Measurements from ENCODE around the gene CDS1.
"Not testable (repeated sequence)": the region's sequence is repeated elsewhere in the genome, so short reads cannot be mapped to it uniquely, and the experiment has no call there.

Gene CDS1

DNA sequence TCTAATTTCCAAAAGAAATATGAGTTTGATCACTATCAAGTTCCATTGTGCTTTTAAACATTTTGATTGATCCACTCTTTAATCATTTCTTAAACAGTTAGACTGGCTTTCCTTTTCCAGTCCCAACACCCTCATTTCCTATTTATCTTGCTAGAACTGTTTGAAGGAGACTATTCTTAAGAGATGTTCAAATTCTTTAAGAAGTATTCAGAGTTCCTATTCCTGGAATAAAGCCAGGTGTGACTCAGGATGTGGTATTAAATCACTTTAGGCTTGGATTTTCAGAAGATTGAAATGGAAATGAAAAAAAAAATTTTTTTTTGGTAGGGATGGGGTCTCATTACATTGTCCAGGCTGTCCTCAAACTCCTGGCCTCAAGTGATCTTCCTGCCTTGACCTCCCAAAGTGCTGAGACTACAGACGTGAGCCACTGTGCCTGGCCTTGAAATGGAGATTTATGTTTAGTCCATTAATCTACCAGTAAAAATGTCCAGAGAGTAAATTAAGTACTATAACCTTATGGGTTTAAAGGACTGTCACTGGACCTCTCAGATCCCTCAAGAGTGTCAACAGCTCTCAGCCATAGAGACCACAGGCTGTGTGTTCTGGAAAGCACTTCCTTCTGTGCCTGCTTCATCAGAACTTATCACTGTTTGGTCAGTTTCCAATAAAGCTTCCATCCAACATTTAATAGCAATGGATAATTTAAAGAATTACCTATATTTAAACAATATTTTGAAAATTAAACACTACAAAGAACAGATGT is 90.7 kb downstream of the CDS1 start:
- peak; percentile 72 for DNase-seq (ENCODE audit: low read depth)

- DNase-seq (ENCODE audit: low read depth), result no peak
Observed at GRCh38 chr4:84677093-84677492, 94.2 kb downstream of the CDS1 start.

DNA sequence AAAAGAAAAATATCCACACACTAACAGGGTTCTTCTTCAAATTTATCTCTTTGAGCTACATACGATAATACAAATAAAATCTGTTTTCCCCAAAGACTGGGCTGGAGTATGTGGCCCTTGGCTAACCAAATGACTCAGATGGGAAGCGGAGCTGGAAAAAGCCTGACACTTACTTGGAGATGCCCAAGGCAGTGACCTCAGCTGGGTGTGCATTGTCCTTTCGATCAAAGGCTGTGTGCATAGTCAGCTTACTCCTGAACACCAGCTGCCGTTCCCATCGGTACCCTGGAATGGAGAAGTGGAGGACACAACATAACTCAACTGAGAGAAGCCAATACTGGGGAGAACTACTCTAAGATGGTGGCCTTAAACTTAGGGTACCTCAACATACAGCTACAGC is 95.1 kb downstream of the CDS1 start:
- DNase-seq (ENCODE audit: low read depth), result no peak

- DNase-seq (ENCODE audit: low read depth), result no peak
Observed at GRCh38 chr4:84678976-84679744, 96.2 kb downstream of the CDS1 start.

DNA sequence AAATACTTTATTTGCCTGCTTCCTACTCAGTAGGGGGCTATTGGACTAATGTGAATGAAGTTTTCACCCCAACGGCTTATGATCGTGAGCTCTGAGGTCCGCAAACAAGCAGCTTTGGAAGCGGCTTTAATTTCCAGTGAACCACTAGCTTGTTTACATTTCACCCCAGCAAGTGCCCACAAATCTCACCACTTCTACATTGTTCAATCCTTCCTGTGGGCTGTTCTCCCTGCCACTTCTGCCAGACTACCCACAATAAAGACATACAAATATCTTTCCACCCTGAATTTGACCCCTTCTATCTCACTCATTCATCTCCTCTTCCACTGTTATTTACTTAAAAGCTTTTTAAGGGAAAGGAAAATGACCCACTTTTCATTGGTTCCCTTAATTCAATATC is 98.0 kb downstream of the CDS1 start:
- DNase-seq (ENCODE audit: low read depth), result no peak

GRCh38 chr4:84681486-84682274 is 98.8 kb downstream of the CDS1 start:
- peak; percentile 50 for DNase-seq (ENCODE audit: low read depth)

DNA sequence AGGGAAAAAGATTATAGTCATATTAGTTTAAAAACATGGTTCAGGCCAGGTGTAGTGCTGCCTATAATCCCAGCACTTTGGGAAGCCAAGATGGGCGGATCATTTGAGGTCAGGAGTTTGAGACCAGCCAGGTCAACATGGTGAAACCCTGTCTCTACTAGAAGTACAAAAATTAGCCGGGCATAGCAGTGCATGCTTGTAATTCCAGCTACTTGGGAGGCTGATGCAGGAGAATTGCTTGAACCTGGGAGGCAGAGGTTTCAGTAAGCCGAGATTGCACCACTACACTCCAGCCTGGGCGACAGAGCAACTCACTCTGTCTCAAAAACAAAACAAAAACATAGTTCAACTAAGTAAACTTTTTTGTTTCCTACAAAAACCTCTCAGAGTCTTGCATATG is 99.7 kb downstream of the CDS1 start:
- DNase-seq (ENCODE audit: low read depth), result not testable (repeated sequence)

DNA sequence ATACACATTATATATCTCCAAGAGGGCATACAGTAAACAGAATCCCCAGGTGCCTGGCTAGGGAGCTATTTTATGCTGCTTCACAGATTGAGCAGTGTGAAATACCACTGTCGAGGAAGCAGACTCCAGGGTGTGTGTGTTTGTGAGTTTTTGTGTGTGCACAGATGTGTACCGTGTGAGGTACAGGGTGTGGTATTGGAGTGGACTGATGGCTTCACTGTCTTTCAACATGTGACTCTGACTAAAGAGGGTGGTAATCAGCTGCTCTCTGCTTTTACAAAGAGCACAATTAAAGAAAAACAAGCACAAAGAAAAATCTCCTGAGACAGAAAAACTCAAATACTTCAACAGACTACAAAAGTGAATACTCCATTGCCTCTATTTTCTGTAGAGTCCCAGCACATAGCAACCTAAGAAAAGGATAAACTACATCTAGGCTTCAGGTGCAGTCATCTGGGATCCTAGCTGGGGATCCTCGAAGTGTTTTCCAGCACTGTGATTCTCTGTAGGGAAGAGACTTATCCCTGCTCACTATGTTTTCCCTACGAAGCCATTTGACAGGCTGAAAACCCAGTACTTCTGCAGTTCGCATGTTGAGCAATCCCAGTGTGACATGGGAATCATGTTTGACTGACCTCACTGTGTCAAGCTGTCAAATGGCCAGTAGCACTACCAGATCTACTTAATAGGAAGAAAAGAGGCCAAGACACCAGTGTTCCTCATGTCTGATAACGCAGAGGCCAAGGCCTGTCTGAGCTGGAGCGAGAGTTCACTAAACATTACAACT is 100.3 kb downstream of the CDS1 start:
- DNase-seq (ENCODE audit: low read depth), result no peak

GRCh38 chr4:84684361-84684760 is 101.4 kb downstream of the CDS1 start:
- no peak for DNase-seq (ENCODE audit: low read depth)

DNA sequence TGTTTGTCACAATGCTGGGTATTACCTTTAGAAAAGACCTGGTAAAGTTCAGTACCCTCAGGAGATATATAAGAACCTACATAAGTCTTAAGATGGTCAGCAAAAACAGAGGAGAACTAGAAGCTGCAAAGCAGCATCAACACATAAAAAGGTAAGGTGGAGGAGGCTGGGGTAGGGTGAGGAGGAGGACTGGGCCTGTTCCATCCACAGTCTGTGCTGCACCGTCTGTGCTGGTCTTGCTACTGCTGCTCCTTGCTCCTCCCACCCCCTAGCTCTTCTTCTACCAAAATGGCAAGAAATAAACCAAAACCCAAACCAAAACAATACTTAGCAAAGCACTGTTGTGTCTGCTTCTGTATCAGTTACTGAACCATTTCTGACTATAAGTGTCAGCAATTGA is 102.2 kb downstream of the CDS1 start:
- no peak for DNase-seq (ENCODE audit: low read depth)

DNA sequence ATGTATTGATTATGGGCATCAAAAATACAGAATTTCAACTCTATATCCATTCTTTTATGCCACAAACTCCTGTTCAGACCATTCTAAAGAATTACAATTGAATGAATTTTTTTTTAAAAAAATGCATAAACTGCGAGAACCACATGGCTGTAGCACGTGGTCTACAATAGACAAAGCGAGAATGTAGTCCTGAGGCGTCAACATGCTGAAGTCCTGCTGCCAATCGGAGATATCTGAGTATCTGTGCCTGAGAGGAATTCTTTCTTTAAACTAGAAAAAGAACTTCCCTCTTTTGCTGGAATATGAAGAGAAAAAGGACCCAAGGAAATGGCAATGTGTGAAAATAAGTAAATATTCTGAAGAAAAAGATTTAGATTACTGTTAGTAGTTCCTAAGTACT is 105.7 kb downstream of the CDS1 start:
- no peak for DNase-seq (ENCODE audit: low read depth)

DNA sequence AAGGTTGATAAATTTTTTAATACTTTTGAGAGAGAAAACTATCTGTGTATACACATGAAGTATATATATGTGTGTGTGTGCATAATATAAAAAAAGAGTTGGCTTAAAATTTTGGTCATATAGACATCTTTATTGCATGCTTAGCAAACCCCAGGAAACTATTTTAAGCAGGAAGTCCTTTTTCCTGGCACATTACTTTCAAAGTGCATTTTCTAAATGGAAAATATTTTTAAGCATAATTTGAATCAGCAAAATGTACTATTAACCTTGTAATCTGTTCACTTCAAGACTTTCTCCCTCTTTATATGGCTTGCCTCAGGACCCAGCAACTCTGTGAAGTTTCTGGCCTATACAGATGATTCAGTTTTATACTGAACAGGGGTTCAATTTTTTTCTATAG is 106.3 kb downstream of the CDS1 start:
- no peak for DNase-seq (ENCODE audit: low read depth)

DNA sequence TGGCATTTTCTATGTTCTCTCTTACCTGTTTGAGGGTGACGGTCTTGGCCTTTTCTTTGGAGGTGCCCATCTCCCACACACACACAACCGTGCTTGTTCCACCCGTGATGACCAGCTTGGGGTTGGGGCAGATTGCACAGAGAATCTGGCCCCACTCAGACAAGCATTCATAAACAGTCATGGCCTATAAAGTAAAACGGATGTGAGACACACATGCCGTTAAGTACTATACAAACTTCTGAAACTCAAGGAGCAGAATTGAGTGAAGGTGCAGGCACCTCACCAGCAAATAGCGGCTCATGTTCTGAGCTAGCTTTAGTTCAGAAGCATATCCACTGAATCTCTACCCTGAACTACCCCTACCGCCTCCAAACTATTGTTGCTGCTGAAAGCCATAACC is 107.6 kb downstream of the CDS1 start:
- no peak for DNase-seq (ENCODE audit: low read depth)

DNA sequence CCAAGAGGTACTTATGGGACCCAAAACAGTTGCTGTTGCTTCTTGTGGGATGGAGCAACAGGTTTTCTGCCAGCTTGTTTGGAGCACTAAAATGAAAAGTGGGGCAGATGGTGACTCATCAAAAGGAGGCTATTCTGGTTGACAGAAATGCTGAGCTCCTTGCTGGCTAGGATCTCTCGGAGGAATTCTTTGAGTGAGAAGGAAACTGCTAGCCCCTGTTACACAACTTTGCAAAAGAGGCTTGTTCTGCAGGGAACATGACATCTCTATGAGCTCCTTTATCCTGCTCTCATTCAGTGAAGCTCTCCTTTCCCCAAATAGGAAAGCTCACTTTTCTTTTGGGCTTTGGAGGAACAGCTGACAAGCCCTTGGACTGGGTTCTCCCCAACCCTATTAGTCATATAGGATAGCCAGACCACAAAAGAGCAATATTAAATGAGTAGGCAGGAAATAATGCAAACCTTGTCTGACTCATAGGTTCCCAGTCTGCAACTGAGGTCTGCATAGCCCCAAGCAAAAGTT is 108.3 kb downstream of the CDS1 start:
- peak; percentile 87 for DNase-seq (ENCODE audit: low read depth)

DNA sequence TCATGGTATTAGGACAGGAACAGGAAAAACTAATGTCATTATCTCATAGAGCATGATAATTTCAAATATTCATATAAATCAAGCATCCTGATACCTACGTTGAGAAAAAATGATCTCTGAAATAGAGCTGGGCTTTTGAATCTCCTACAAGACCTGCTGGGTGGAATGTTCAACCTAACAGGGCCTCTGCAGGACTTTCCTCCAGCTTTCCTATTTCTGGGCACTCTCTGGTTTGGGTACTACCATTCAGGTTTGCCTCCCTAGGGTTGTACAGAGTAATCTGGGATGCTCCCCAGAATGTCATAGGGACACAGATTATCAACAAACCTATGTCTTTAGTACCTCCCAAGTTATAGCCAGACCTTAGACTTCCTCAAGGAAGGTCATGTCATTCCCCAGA is 108.9 kb downstream of the CDS1 start:
- no peak for DNase-seq (ENCODE audit: low read depth)

GRCh38 chr4:84697159-84697558 is 114.2 kb downstream of the CDS1 start:
- no peak for DNase-seq (ENCODE audit: low read depth)

- no peak for DNase-seq (ENCODE audit: low read depth)
Observed at GRCh38 chr4:84697615-84698201, 114.8 kb downstream of the CDS1 start.

DNA sequence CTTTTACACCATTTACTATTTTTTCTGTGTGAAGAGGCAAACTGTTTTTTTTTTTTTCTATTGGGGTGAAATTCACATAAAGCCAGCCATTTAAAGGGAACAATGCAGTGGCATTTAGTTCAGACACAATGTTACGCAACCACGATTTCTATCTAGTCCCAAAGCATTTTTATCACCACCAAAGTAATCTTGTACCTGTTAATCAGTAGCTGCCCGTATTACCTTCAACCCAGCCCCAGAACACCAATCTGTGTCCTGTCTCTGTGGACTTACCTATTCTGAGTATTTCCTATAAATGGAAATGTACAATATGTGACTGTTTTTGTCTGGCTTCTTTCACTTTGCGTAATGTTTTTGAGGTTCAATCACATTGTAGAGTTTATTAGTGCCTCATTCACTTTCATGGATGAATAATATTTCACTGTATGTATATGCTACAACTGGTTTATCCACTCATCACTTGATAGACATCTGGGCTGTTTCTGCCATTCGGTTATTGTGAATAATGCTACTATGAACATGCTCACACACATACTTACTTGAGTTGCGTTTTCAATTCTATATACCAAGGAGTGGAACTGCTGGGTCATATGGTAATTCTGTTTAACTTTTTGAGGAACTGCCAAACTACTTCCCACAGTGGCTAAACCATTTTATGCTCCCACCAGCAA is 116.2 kb downstream of the CDS1 start:
- DNase-seq (ENCODE audit: low read depth), result no peak

Data from fibroblast of gingiva (primary cell).